Small intestine (tissue), 7 donors: ENCODE measurements around the gene TUG1. TPM values are rescaled to one million over a fixed set of nuclear protein-coding genes. Genes with fewer than 3 reads are reported as not detected.

Experiments
- DNase-seq, 2 donors: peaks; one replicate each; pipeline versions ENCODE4 v3.0.0 to v3.0.0-alpha.2; 2013
- FAIRE-seq: peaks from 2 replicates; lab custom pipeline; 2012; peaks lifted over from hg19 to GRCh38; lab: Jason Lieb, UNC
- H3K27ac ChIP-seq, 3 donors: one replicate each; pipeline ENCODE4 v1.5.1; 2013; ENCODE audit warnings: low read length in 2 of 3, mild to moderate bottlenecking in 2 of 3, control low read depth in 1 of 3, inconsistent platforms in 1 of 3, low read depth in 1 of 3, moderate library complexity in 1 of 3
- H3K27me3 ChIP-seq, 3 donors: one replicate each; pipeline ENCODE4 v1.6.1; 2013; ENCODE audit warnings: low read length in 3 of 3, inconsistent platforms in 1 of 3; ENCODE audit not compliant: control insufficient read depth in 3 of 3, insufficient read depth in 3 of 3
- H3K36me3 ChIP-seq, 3 donors: one replicate each; pipeline ENCODE4 v1.6.1; 2013; ENCODE audit warnings: low read length in 3 of 3, inconsistent platforms in 1 of 3, low read depth in 1 of 3, mild to moderate bottlenecking in 1 of 3, moderate library complexity in 1 of 3; ENCODE audit not compliant: control insufficient read depth in 3 of 3, insufficient read depth in 2 of 3
- H3K4me1 ChIP-seq, 3 donors: one replicate each; pipeline ENCODE4 v1.6.1; 2013; ENCODE audit warnings: low read length in 2 of 3, inconsistent platforms in 1 of 3, low read depth in 1 of 3, mild to moderate bottlenecking in 1 of 3, moderate library complexity in 1 of 3; ENCODE audit not compliant: control insufficient read depth in 3 of 3, insufficient read depth in 2 of 3
- H3K4me3 ChIP-seq, 3 donors: one replicate each; pipeline ENCODE4 v1.5.1; 2013; ENCODE audit warnings: low read length in 3 of 3, control low read depth in 1 of 3, inconsistent platforms in 1 of 3, low read depth in 1 of 3, mild to moderate bottlenecking in 1 of 3, moderate library complexity in 1 of 3
- H3K9me3 ChIP-seq, 2 donors: one replicate each; pipeline ENCODE4 v1.6.1; 2013; ENCODE audit warnings: low read depth in 1 of 2, low read length in 1 of 2; ENCODE audit not compliant: control insufficient read depth in 2 of 2, insufficient read depth in 1 of 2
- WGBS, 3 donors: extraction: QIAGEN DNeasy Blood & Tissue Kit; methylation state at CpG; one replicate each; pipeline ENCODE4 v1.1.7; 2013; 5-methylcytosine and 5-hydroxymethylcytosine counted together
- polyA plus RNA-seq, 4 donors: library from polyadenylated mRNA; stranded (reverse) in 3 of 4; unstranded in 1 of 4; fragments of 200-250 nt in 3 of 4; fragments of 120-200 nt in 1 of 4; gene quantifications; one replicate each; pipeline versions ENCODE4 v1.2.1 to v1.2.3, GENCODE V29; 2013
- donor health status: healthy with polysubstance abuse.
- donor health status: control.
- donor health status: control.
- donor health status: Bipolar disorder and iron deficiency.
- donor health status: healthy.

The TUG1 gene
- polyA plus RNA-seq, 4 donors: 20.8 to 130 (median 28.8) TPM

- Histone ChIP-seq H3K4me1 (no peaks in the 10 kb centered on the region), H3K9me3 (no peaks in the 10 kb centered on the region), H3K27me3 (no peaks in the 10 kb centered on the region), H3K27ac (no peak overlapping the region), H3K4me3 (no peak overlapping the region), H3K36me3 (no peaks in the 10 kb centered on the region)
- WGBS, 3 donors: 76 to 84% (median 79%) methylated on average over 5 of the region's 5 CpGs
- FAIRE-seq (no peak), DNase-seq (no peak)
Observed at GRCh38 chr22:31022516-31022915, 53.5 kb downstream of the TUG1 start.

Other genes with a start within 250 kb of the TUG1 start
- gene MORC2, start 491 bp upstream of the TUG1 start, polyA plus RNA-seq: 10 to 100 TPM; 13.6 to 28.4 (median 20.1) TPM
- 10 to 100 TPM in 3 of 4 donors, 1 to 10 TPM in 1; 7.8 to 74.8 (median 44.2) TPM for gene SMTN, start 112.1 kb downstream of the TUG1 start, polyA plus RNA-seq
- gene SELENOM, start 138.3 kb downstream of the TUG1 start, polyA plus RNA-seq: 100 to 1,000 TPM in 1 of 4 donors, 10 to 100 TPM in 3; 14.8 to 163 (median 69.2) TPM
- gene INPP5J, start 153.7 kb downstream of the TUG1 start, polyA plus RNA-seq: 10 to 100 TPM; 12.2 to 93.7 (median 48.0) TPM
- 1 to 10 TPM in 1 of 4 donors, under 1 TPM in 1, not detected in 2; 0.01 to 4.2 TPM for gene PLA2G3, start 171.2 kb downstream of the TUG1 start, polyA plus RNA-seq
- 10 to 100 TPM; 18.3 to 54.7 (median 32.8) TPM for gene RNF185, start 190.9 kb downstream of the TUG1 start, polyA plus RNA-seq
- 10 to 100 TPM; 15.7 to 52.7 (median 29.1) TPM for gene LIMK2, start 243.0 kb downstream of the TUG1 start, polyA plus RNA-seq